ENCODE measurements around the gene LAMA5.
A peak's percentile ranks its signal among the peaks of the same experiment; 100 is the strongest.

The LAMA5 gene

DNA sequence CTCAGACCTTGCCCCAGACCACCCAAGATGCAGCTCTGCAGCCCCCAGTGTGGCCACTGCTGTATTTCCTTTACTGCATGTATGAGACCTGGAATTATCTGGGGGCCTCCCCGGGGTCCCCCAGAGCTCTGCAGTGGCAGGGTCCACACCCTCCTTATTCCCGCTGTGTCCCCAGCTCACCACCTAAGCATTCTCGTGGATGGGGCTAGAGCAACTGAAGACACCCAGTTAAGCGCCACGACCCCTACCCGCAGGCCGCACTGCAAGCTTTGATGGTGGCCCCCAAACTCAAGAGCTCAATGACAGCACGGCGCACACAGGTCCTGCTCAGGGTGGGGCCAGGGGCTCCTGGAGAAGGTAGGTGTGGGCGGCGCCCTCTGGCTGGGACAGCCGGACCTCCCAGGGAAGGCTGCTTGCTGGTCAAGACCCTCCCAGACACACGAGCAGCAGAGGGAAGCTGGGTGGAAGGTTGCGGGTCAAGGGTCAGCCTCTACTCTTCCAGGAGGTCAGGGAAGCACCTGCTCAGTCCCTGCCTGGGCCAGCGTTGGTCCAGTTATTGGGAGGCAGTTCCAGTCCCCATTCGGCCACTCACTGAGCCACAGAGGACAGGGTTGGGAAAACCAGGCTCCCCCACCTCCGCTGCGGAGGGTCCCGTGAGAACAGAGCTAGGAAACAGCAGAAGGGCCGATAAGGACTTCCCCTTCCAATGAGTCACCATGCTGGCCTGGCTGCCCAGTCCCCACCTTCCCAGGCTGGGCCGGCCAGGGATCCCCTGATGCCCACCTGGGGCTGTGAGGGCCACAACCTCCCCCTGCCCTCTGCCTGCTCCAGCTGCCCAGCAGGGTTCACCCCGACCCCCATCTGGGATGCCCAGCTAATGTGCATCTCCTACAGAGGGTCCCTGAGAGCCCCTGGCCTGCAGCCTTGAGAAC, 2.9 kb downstream of the LAMA5 start:
- H3K9me3 ChIP-seq (ENCODE audit: control insufficient read depth in 2 of 2, low read length in 2 of 2) = no peaks in the 10 kb centered on the region
- no peak overlapping the region for H3K4me3 ChIP-seq (ENCODE audit: low read length in 2 of 2)
- H3K27me3 ChIP-seq (ENCODE audit: control insufficient read depth in 2 of 2, insufficient read depth in 2 of 2, low read length in 2 of 2) = peaks cover 14 to 24% of the 10 kb centered on the region in 2 donors
- no peaks in the 10 kb centered on the region for H3K36me3 ChIP-seq (ENCODE audit: control insufficient read depth in 2 of 2, insufficient read depth in 2 of 2, low read length in 2 of 2)
- H3K27ac ChIP-seq (ENCODE audit: low read depth in 2 of 2, low read length in 2 of 2) = peak overlapping the region; percentile 32 to 37
- H3K4me1 ChIP-seq (ENCODE audit: control insufficient read depth in 2 of 2, insufficient read depth in 2 of 2, low read length in 2 of 2) = peaks cover 22 to 25% of the 10 kb centered on the region in 2 donors
- no peak overlapping the region for H3K9ac ChIP-seq (ENCODE audit: low read depth in 1 of 2, low read length in 2 of 2)

DNA sequence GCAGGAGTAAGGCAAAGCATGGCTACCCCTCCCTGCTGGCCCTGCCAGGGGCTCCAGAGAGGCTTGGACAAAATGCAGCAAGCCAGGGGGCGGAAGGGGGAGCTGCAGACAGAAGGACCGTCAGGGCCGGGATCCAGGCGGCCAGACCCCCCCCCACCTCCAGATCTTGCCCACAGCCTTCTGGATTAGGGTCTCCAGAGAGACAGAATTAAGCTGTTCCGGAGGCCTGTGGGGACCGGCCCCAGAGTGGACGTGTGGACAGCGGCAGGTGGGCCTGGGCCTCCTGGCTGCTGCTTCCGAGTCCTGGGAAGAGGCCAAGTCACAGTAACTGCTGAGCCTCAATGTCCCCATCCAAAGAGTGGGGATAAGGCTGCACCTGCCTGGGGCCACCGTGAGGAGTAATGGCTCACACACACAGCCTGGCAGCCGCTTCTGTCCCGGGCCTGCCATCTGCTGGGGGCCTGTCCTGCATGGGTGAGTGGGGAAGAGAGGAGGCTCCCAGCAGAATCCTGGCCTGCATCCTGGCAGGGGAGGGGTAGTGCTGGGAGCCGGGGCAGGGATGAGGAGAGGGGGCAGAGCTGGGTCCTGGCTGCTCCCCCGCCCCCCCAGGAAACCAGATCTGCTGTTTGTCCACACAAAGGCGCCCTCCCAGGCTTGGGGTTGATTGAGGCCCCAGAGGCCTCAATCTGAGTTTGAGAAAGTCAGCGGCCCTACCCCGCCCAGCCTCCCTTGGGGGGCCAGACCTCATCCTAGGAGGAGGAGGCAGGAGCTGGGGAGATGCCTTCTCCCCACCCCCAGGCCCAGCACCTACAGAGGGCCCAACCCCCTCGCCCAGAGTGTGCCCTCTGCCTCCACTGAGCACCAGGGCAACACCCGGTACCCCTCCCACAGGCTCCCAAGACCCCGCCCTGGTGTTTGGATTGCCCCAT, 3.9 kb downstream of the LAMA5 start:
- Histone ChIP-seq H3K9ac (ENCODE audit: low read depth in 1 of 2, low read length in 2 of 2) (no peak overlapping the region), H3K9me3 (ENCODE audit: control insufficient read depth in 2 of 2, low read length in 2 of 2) (no peaks in the 10 kb centered on the region), H3K27ac (ENCODE audit: low read depth in 2 of 2, low read length in 2 of 2) (peak overlapping the region in 1 of 2 donors; percentile 32), H3K27me3 (ENCODE audit: control insufficient read depth in 2 of 2, insufficient read depth in 2 of 2, low read length in 2 of 2) (peaks cover 8 to 19% of the 10 kb centered on the region in 2 donors), H3K36me3 (ENCODE audit: control insufficient read depth in 2 of 2, insufficient read depth in 2 of 2, low read length in 2 of 2) (no peaks in the 10 kb centered on the region), H3K4me3 (ENCODE audit: low read length in 2 of 2) (no peak overlapping the region), H3K4me1 (ENCODE audit: control insufficient read depth in 2 of 2, insufficient read depth in 2 of 2, low read length in 2 of 2) (peaks cover 20 to 31% of the 10 kb centered on the region in 2 donors)

DNA sequence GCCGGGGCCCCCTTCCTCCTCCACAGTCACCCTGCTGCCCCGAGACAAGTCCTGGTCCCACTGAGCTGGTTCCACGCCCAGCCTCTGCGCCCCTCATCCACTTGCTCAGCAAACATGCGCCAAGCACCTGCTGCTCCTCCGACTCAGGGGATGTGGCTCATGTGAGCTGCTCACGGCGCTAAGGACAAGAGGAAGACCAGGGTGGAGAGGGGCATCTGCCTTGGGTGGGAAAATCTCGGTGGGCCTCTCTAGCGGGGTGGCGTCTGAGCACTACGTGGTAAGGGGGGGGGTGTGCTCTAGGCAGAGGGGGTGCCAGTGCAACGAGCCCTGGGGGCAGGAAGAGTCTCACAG, 4.5 kb downstream of the LAMA5 start:
- H3K36me3 ChIP-seq (ENCODE audit: control insufficient read depth in 2 of 2, insufficient read depth in 2 of 2, low read length in 2 of 2) = no peaks in the 10 kb centered on the region
- H3K4me3 ChIP-seq (ENCODE audit: low read length in 2 of 2) = no peak overlapping the region
- no peaks in the 10 kb centered on the region for H3K9me3 ChIP-seq (ENCODE audit: control insufficient read depth in 2 of 2, low read length in 2 of 2)
- peaks cover 8 to 15% of the 10 kb centered on the region in 2 donors for H3K27me3 ChIP-seq (ENCODE audit: control insufficient read depth in 2 of 2, insufficient read depth in 2 of 2, low read length in 2 of 2)
- peaks cover 19 to 26% of the 10 kb centered on the region in 2 donors for H3K4me1 ChIP-seq (ENCODE audit: control insufficient read depth in 2 of 2, insufficient read depth in 2 of 2, low read length in 2 of 2)
- H3K27ac ChIP-seq (ENCODE audit: low read depth in 2 of 2, low read length in 2 of 2) = peak overlapping the region in 1 of 2 donors; percentile 9
- no peak overlapping the region for H3K9ac ChIP-seq (ENCODE audit: low read depth in 1 of 2, low read length in 2 of 2)

- no peak overlapping the region for H3K9ac ChIP-seq (ENCODE audit: low read depth in 1 of 2, low read length in 2 of 2)
- H3K36me3 ChIP-seq (ENCODE audit: control insufficient read depth in 2 of 2, insufficient read depth in 2 of 2, low read length in 2 of 2) = no peaks in the 10 kb centered on the region
- no peaks in the 10 kb centered on the region for H3K9me3 ChIP-seq (ENCODE audit: control insufficient read depth in 2 of 2, low read length in 2 of 2)
- H3K4me1 ChIP-seq (ENCODE audit: control insufficient read depth in 2 of 2, insufficient read depth in 2 of 2, low read length in 2 of 2) = peaks cover 18 to 28% of the 10 kb centered on the region in 2 donors
- H3K27ac ChIP-seq (ENCODE audit: low read depth in 2 of 2, low read length in 2 of 2) = peak overlapping the region in 1 of 2 donors; percentile 43
- H3K27me3 ChIP-seq (ENCODE audit: control insufficient read depth in 2 of 2, insufficient read depth in 2 of 2, low read length in 2 of 2) = peaks cover 8 to 14% of the 10 kb centered on the region in 2 donors
- H3K4me3 ChIP-seq (ENCODE audit: low read length in 2 of 2) = no peak overlapping the region
Observed at GRCh38 chr20:62361799-62362589, 5.1 kb downstream of the LAMA5 start.

GRCh38 chr20:62360854-62361798, 6.0 kb downstream of the LAMA5 start:
- H3K27ac ChIP-seq (ENCODE audit: low read depth in 2 of 2, low read length in 2 of 2) = peak overlapping the region in 1 of 2 donors; percentile 43
- no peak overlapping the region for H3K4me3 ChIP-seq (ENCODE audit: low read length in 2 of 2)
- H3K27me3 ChIP-seq (ENCODE audit: control insufficient read depth in 2 of 2, insufficient read depth in 2 of 2, low read length in 2 of 2) = peaks cover 7 to 12% of the 10 kb centered on the region in 2 donors
- H3K4me1 ChIP-seq (ENCODE audit: control insufficient read depth in 2 of 2, insufficient read depth in 2 of 2, low read length in 2 of 2) = peaks cover 24 to 34% of the 10 kb centered on the region in 2 donors
- no peaks in the 10 kb centered on the region for H3K36me3 ChIP-seq (ENCODE audit: control insufficient read depth in 2 of 2, insufficient read depth in 2 of 2, low read length in 2 of 2)
- H3K9ac ChIP-seq (ENCODE audit: low read depth in 1 of 2, low read length in 2 of 2) = no peak overlapping the region
- no peaks in the 10 kb centered on the region for H3K9me3 ChIP-seq (ENCODE audit: control insufficient read depth in 2 of 2, low read length in 2 of 2)

GRCh38 chr20:62359491-62360121, 7.5 kb downstream of the LAMA5 start:
- H3K36me3 ChIP-seq (ENCODE audit: control insufficient read depth in 2 of 2, insufficient read depth in 2 of 2, low read length in 2 of 2) = no peaks in the 10 kb centered on the region
- peaks cover 0 to 3% of the 10 kb centered on the region in 2 donors for H3K27me3 ChIP-seq (ENCODE audit: control insufficient read depth in 2 of 2, insufficient read depth in 2 of 2, low read length in 2 of 2)
- peaks cover 21 to 39% of the 10 kb centered on the region in 2 donors for H3K4me1 ChIP-seq (ENCODE audit: control insufficient read depth in 2 of 2, insufficient read depth in 2 of 2, low read length in 2 of 2)
- peak overlapping the region; percentile 39 to 68 for H3K27ac ChIP-seq (ENCODE audit: low read depth in 2 of 2, low read length in 2 of 2)
- no peaks in the 10 kb centered on the region for H3K9me3 ChIP-seq (ENCODE audit: control insufficient read depth in 2 of 2, low read length in 2 of 2)
- H3K4me3 ChIP-seq (ENCODE audit: low read length in 2 of 2) = no peak overlapping the region
- H3K9ac ChIP-seq (ENCODE audit: low read depth in 1 of 2, low read length in 2 of 2) = no peak overlapping the region

DNA sequence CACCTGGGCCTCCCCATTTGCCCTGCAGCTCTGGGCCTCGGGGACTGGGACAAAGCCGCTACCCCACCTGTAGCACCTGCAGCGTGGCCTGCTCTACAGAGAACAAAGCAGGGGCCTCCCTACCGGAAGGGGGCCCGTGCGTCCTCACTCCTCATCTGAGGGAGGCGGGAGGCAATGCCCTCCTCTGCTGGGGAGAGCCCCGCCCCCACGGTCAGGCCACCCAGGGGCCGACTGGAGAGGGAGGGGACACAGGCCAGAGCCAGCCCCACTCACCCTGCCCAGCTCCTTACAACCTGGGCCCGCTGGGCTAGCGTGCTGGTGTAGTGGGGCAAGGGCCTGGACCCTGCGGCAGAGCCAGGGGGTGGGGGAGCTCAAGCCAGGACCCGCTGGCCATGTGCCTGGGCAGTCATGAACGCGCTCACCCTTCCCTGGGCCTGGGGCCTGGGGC, 8.0 kb downstream of the LAMA5 start:
- H3K27me3 ChIP-seq (ENCODE audit: control insufficient read depth in 2 of 2, insufficient read depth in 2 of 2, low read length in 2 of 2) = no peaks in the 10 kb centered on the region
- H3K4me1 ChIP-seq (ENCODE audit: control insufficient read depth in 2 of 2, insufficient read depth in 2 of 2, low read length in 2 of 2) = peaks cover 21 to 36% of the 10 kb centered on the region in 2 donors
- H3K4me3 ChIP-seq (ENCODE audit: low read length in 2 of 2) = no peak overlapping the region
- peak overlapping the region; percentile 39 to 68 for H3K27ac ChIP-seq (ENCODE audit: low read depth in 2 of 2, low read length in 2 of 2)
- no peaks in the 10 kb centered on the region for H3K36me3 ChIP-seq (ENCODE audit: control insufficient read depth in 2 of 2, insufficient read depth in 2 of 2, low read length in 2 of 2)
- H3K9me3 ChIP-seq (ENCODE audit: control insufficient read depth in 2 of 2, low read length in 2 of 2) = no peaks in the 10 kb centered on the region
- H3K9ac ChIP-seq (ENCODE audit: low read depth in 1 of 2, low read length in 2 of 2) = no peak overlapping the region

DNA sequence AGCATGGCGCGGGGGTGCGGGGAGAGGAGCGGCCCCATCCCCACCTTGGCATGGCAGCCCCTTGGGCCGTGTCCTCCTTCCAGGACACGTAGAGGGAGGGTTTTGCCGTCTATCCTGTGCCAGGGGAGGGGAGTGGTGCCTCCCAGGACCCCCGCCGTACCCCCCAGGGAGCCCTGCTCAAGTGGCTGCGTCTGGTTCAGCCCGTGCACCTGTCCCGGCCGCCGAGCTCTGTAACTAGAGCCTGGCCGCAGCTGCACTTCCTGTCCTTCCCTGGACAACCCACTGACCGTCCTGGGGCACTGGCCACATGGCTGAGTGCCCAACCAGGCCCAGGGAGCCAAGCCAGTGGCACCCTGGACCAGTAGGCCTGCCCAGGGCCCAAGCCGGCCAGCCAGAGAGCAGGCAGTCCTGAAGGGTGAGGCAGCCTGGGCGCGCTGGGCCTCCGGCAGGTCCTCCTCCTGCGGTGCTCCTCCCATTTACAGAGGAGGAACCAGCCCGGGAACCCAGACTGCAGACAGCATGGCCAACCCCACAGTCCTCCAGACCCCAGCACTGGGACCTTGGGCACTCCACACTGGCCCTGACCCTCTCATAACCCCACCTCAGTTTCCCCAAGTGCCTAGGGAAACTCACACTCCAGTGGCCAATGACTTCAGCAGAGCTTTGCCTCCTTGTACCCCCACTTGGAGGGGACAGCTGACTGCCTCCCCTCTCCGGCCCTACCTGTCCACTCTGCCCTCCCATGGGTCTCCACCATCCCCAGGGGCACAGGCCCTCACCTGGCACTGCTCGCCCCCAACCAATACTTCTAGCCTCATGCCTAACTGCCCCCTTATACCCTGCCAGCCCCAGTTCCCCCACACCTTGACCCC, 8.7 kb downstream of the LAMA5 start:
- H3K9ac ChIP-seq (ENCODE audit: low read depth in 1 of 2, low read length in 2 of 2) = no peak overlapping the region
- no peaks in the 10 kb centered on the region for H3K9me3 ChIP-seq (ENCODE audit: control insufficient read depth in 2 of 2, low read length in 2 of 2)
- no peaks in the 10 kb centered on the region for H3K36me3 ChIP-seq (ENCODE audit: control insufficient read depth in 2 of 2, insufficient read depth in 2 of 2, low read length in 2 of 2)
- H3K27ac ChIP-seq (ENCODE audit: low read depth in 2 of 2, low read length in 2 of 2) = peak overlapping the region; percentile 47 to 68
- peaks cover 21 to 34% of the 10 kb centered on the region in 2 donors for H3K4me1 ChIP-seq (ENCODE audit: control insufficient read depth in 2 of 2, insufficient read depth in 2 of 2, low read length in 2 of 2)
- H3K27me3 ChIP-seq (ENCODE audit: control insufficient read depth in 2 of 2, insufficient read depth in 2 of 2, low read length in 2 of 2) = no peaks in the 10 kb centered on the region
- no peak overlapping the region for H3K4me3 ChIP-seq (ENCODE audit: low read length in 2 of 2)
